HFFc6 (cell line): ENCODE measurements around the gene LHPP. TPM values are rescaled to one million over a fixed set of nuclear protein-coding genes. Genes with fewer than 3 reads are reported as not detected.

Source experiments
- DNase-seq: peaks from one replicate; pipeline ENCODE4 v3.0.0-alpha.2; 2018
- H3K27ac Mint-ChIP-seq: 2 replicates; pipeline ENCODE4 v1.8.0; 2020; ENCODE audit warnings: mild to moderate bottlenecking, mixed read lengths
- H3K27me3 Mint-ChIP-seq: 2 replicates; pipeline ENCODE4 v1.8.0; 2021; ENCODE audit warnings: mild to moderate bottlenecking, moderate library complexity, mixed read lengths; ENCODE audit not compliant: insufficient read depth
- H3K36me3 Mint-ChIP-seq: 2 replicates; pipeline ENCODE4 v1.8.0; 2021; ENCODE audit warnings: low read depth, mixed read lengths
- H3K4me1 Mint-ChIP-seq: 2 replicates; pipeline ENCODE4 v1.8.0; 2020; ENCODE audit warnings: low read depth, mixed read lengths
- H3K4me3 Mint-ChIP-seq: 2 replicates; pipeline ENCODE4 v1.8.0; 2020; ENCODE audit warnings: mild to moderate bottlenecking, moderate library complexity, mixed read lengths
- H3K9me3 Mint-ChIP-seq: 2 replicates; pipeline ENCODE4 v1.8.0; 2020; ENCODE audit warnings: mild to moderate bottlenecking, mixed read lengths
- total RNA-seq, 6 experiments: library from RNA; stranded (reverse); fragmentation: NEBNext Ultra II Directional; extraction: Animal tissue kit (Norgen Biotek cat#: 25700); gene quantifications; 2 replicates in 1 of 6; 3 replicates in 5 of 6; pipeline ENCODE4 v1.2.3, GENCODE V29; 2021
- TF ChIP-seq, protein P1 (sequence below): fragments of 200-600 bp; sonication (generic); IDR thresholded peaks from 2 replicates; pipeline ENCODE4 v1.5.0; 2021; ENCODE audit warnings: antibody characterized with exemption, mild to moderate bottlenecking

LHPP gene
- total RNA-seq, 6 experiments from 2014 or later: 12.5 to 17.3 (median 14.0) TPM

DNA sequence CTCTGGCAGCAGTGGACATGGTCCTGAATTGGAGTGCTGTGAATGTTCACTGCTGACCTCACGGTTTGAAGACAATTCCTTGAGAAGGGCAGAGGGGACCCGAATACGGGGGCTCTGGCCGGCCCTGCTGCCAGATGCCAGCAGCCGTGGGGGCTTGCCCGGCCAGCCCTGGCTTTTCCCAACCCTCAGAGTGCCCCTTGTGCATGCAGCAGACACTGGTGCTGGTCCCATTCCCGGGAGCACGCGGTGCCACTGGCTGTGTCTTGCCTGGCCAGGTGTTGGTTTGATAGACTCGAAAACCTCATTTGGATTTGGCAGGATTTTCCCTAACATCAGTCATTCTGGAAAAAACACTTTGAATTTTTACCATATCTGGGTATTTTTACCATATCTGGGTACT lies 49.1 kb downstream of the LHPP start:
- Mint-ChIP-seq H3K27ac (no peak overlapping the region), H3K4me1 (no peaks in the 10 kb centered on the region), H3K36me3 (no peaks in the 10 kb centered on the region), H3K9me3 (no peaks in the 10 kb centered on the region), H3K27me3 (peaks cover 4% of the 10 kb centered on the region), H3K4me3 (no peak overlapping the region)
- TF ChIP-seq, protein P1, sequence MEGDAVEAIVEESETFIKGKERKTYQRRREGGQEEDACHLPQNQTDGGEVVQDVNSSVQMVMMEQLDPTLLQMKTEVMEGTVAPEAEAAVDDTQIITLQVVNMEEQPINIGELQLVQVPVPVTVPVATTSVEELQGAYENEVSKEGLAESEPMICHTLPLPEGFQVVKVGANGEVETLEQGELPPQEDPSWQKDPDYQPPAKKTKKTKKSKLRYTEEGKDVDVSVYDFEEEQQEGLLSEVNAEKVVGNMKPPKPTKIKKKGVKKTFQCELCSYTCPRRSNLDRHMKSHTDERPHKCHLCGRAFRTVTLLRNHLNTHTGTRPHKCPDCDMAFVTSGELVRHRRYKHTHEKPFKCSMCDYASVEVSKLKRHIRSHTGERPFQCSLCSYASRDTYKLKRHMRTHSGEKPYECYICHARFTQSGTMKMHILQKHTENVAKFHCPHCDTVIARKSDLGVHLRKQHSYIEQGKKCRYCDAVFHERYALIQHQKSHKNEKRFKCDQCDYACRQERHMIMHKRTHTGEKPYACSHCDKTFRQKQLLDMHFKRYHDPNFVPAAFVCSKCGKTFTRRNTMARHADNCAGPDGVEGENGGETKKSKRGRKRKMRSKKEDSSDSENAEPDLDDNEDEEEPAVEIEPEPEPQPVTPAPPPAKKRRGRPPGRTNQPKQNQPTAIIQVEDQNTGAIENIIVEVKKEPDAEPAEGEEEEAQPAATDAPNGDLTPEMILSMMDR: no peak
- no peak for DNase-seq

DNA sequence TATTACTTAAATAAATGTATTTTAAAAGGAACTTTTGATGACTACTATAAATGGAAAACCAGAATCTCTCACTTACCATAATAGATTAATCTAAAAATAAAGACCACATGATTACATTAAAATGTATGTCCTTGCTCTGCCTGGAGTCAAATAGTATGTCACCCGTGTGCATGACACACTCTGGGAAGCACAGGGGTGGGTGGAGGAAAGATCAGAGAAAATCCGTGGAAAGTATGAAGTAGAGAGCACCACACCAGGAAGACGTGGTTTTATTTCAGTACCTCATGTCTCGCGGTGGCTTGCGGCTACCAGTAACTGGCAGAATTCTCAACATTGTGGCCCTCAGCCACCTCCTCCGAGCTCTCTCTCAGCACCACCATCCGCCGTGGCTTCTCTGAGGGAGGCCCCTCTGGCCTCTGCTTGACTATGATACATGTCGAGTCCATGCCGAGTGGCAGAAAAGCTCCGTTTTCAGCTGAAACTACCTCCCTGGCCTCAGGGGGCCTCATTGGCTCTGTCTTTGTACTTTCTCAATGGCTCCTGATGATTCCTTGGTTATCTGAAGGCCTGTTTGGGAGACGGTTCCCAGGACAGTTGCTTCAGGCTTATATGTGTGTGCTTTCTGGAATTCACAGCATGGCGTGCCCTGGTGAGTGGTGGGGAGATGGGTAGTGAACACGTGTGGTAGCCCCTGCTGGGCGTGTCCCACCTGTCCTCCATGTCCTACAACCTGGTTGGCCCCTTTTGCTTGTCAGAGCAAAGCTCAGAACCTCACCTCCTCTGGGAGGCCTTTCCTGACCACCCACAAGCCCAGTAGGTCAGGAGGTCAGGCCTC lies 49.8 kb downstream of the LHPP start:
- TF ChIP-seq, protein P1: no peak
- H3K27me3 Mint-ChIP-seq: peaks cover 4% of the 10 kb centered on the region
- no peak overlapping the region for H3K4me3 Mint-ChIP-seq
- no peaks in the 10 kb centered on the region for H3K4me1 Mint-ChIP-seq
- H3K27ac Mint-ChIP-seq: no peak overlapping the region
- no peak for DNase-seq
- no peaks in the 10 kb centered on the region for H3K9me3 Mint-ChIP-seq
- no peaks in the 10 kb centered on the region for H3K36me3 Mint-ChIP-seq

- Mint-ChIP-seq H3K4me1 (no peaks in the 10 kb centered on the region), H3K9me3 (no peaks in the 10 kb centered on the region), H3K27ac (no peak overlapping the region), H3K36me3 (no peaks in the 10 kb centered on the region), H3K27me3 (peaks cover 7% of the 10 kb centered on the region), H3K4me3 (no peak overlapping the region)
- no peak for DNase-seq
- TF ChIP-seq, protein P1: no peak
Measured at GRCh38 chr10:124512040-124512428, 50.4 kb downstream of the LHPP start.

DNA sequence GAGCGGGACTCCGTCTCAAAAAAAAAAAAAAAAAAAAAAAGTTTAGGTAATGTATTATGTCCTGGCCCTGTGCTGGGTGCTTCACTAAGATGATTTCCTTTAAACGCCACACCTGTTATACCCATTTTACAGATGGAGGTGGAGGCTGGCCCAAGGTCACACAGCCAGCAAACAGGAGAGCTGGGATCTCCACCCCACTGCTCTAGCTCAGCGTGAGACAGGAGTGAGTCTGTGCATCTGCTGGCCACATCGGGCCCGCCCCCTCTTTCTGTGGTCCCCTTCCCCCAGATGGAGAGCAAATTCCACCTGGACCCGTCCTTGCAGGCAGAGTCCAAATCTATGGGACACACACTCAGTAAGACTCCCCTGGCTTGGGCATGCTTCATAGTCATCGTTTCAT lies 51.0 kb downstream of the LHPP start:
- Mint-ChIP-seq H3K27me3 (peaks cover 8% of the 10 kb centered on the region), H3K9me3 (no peaks in the 10 kb centered on the region), H3K36me3 (no peaks in the 10 kb centered on the region), H3K4me1 (no peaks in the 10 kb centered on the region), H3K27ac (no peak overlapping the region), H3K4me3 (no peak overlapping the region)
- TF ChIP-seq, protein P1: no peak
- DNase-seq: no peak

- TF ChIP-seq, protein P1: no peak
- Mint-ChIP-seq H3K27ac (no peak overlapping the region), H3K4me3 (no peak overlapping the region), H3K27me3 (peaks cover 8% of the 10 kb centered on the region), H3K36me3 (no peaks in the 10 kb centered on the region), H3K4me1 (no peaks in the 10 kb centered on the region), H3K9me3 (no peaks in the 10 kb centered on the region)
- DNase-seq: no peak
Measured at GRCh38 chr10:124515244-124515970, 53.8 kb downstream of the LHPP start.
